ENCODE results near the gene LPAR1. TPM values are rescaled to one million over a fixed set of nuclear protein-coding genes. Genes with fewer than 3 reads are reported as not detected.

LPAR1 gene
- total and polyA plus RNA-seq, 2 of the 8 experiments (the other 6 are each of a cell fraction or from before 2014, with no cell fraction given) = 3.4 to 5.1 TPM

DNA sequence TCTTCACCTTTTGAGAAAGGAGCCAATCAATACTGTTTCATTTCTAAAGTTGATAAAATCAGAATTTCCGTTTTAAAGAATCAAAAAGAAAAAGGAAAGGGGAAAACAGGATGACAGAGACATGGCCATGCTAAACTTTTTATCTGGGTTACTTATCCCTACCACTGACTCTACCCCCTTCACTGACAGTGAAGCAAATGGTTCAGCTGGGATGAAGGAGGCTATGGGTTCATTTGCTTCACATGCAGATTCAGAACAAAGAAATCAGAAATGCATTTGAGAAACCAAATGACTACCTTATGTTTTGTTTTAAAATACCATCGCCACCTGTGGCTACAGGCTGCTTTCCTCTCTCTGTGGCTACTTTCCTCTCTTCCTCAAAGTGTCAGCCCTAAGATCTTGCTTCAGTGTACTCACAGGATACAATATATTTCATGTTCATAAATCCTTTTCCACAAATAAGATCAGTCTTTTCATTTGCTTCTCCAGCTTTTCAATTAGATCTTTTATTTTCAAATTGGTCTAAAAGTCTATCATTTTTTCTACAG lies 53.3 kb downstream of the LPAR1 start (continued):
- TF ChIP-seq POLR2AphosphoS5 (IDR thresholded peaks at IDR 0.05; ENCODE audit: low read depth, low read length) (no peak), TAF7 (optimal IDR thresholded peaks at IDR 0.05; ENCODE audit: borderline replicate concordance, low read depth, low read length) (no peak), KDM1A (IDR thresholded peaks at IDR 0.05; ENCODE audit: borderline replicate concordance, low read length) (no peak), PHF8 (conservative IDR thresholded peaks at IDR 0.05; ENCODE audit: low read depth, low read length) (no peak), CTBP2 (IDR thresholded peaks at IDR 0.05; ENCODE audit: borderline replicate concordance, insufficient read depth, insufficient read length, low read length) (no peak), KDM4A (IDR thresholded peaks at IDR 0.05; ENCODE audit: low read depth, low read length, severe bottlenecking) (no peak), JUND (IDR thresholded peaks at IDR 0.05; ENCODE audit: low read length) (no peak)
